ENCODE data around the gene COX7C. TPM values are rescaled to one million over a fixed set of nuclear protein-coding genes. Genes with fewer than 3 reads are reported as not detected.
"Not testable (repeated sequence)": the region's sequence is repeated elsewhere in the genome, so short reads cannot be mapped to it uniquely, and the experiment has no call there.

Gene COX7C
- total RNA-seq = 261 TPM

- H3K27me3 ChIP-seq (ENCODE audit: control insufficient read depth in 3 of 3, insufficient read depth in 3 of 3, low read length in 3 of 3) = no peaks in the 10 kb centered on the region
- peaks cover 0 to 4% (median 0%) of the 10 kb centered on the region in 3 donors for H3K9me3 ChIP-seq (ENCODE audit: control insufficient read depth in 3 of 3, low read length in 3 of 3)
- H3K27ac ChIP-seq (ENCODE audit: low read depth, low read length) = peak within 1 kb of the TSS; percentile 90
- H3K4me3 ChIP-seq (ENCODE audit: low read length in 3 of 3) = peak within 1 kb of the TSS; percentile 99 to 100 (median 99)
- H3K9ac ChIP-seq (ENCODE audit: low read depth in 1 of 3, low read length in 3 of 3) = peak within 1 kb of the TSS; percentile 97
- H3K4me1 ChIP-seq (ENCODE audit: control insufficient read depth in 3 of 3, insufficient read depth in 3 of 3, low read length in 3 of 3) = peaks cover 0 to 10% (median 2%) of the 10 kb centered on the region in 3 donors
- H3K36me3 ChIP-seq (ENCODE audit: control insufficient read depth in 3 of 3, insufficient read depth in 3 of 3, low read length in 3 of 3) = peaks cover 7 to 30% (median 29%) of the 10 kb centered on the region in 3 donors
Measured at GRCh38 chr5:86617756-86618576, at the start of gene COX7C. Gene COX7C (plus strand): TSS chr5:86617941. CDS start chr5:86618056, 115 bp downstream.

GRCh38 chr5:86569522-86570426, 48.0 kb upstream of the COX7C start:
- not testable (repeated sequence) for H3K4me1 ChIP-seq (ENCODE audit: control insufficient read depth in 3 of 3, insufficient read depth in 3 of 3, low read length in 3 of 3); H3K9me3 ChIP-seq (ENCODE audit: control insufficient read depth in 3 of 3, low read length in 3 of 3); H3K27ac ChIP-seq (ENCODE audit: low read depth, low read length); H3K27me3 ChIP-seq (ENCODE audit: control insufficient read depth in 3 of 3, insufficient read depth in 3 of 3, low read length in 3 of 3); H3K9ac ChIP-seq (ENCODE audit: low read depth in 1 of 3, low read length in 3 of 3); H3K36me3 ChIP-seq (ENCODE audit: control insufficient read depth in 3 of 3, insufficient read depth in 3 of 3, low read length in 3 of 3); H3K4me3 ChIP-seq (ENCODE audit: low read length in 3 of 3)

GRCh38 chr5:86570427-86571083, 47.2 kb upstream of the COX7C start:
- no peak overlapping the region for H3K27ac ChIP-seq (ENCODE audit: low read depth, low read length)
- no peaks in the 10 kb centered on the region for H3K27me3 ChIP-seq (ENCODE audit: control insufficient read depth in 3 of 3, insufficient read depth in 3 of 3, low read length in 3 of 3)
- no peaks in the 10 kb centered on the region for H3K4me1 ChIP-seq (ENCODE audit: control insufficient read depth in 3 of 3, insufficient read depth in 3 of 3, low read length in 3 of 3)
- H3K9me3 ChIP-seq (ENCODE audit: control insufficient read depth in 3 of 3, low read length in 3 of 3) = no peaks in the 10 kb centered on the region
- H3K36me3 ChIP-seq (ENCODE audit: control insufficient read depth in 3 of 3, insufficient read depth in 3 of 3, low read length in 3 of 3) = no peaks in the 10 kb centered on the region
- H3K4me3 ChIP-seq (ENCODE audit: low read length in 3 of 3) = no peak overlapping the region
- H3K9ac ChIP-seq (ENCODE audit: low read depth in 1 of 3, low read length in 3 of 3) = no peak overlapping the region

GRCh38 chr5:86571109-86571508, 46.6 kb upstream of the COX7C start:
- not testable (repeated sequence) for H3K36me3 ChIP-seq (ENCODE audit: control insufficient read depth in 3 of 3, insufficient read depth in 3 of 3, low read length in 3 of 3); H3K9me3 ChIP-seq (ENCODE audit: control insufficient read depth in 3 of 3, low read length in 3 of 3); H3K9ac ChIP-seq (ENCODE audit: low read depth in 1 of 3, low read length in 3 of 3); H3K4me1 ChIP-seq (ENCODE audit: control insufficient read depth in 3 of 3, insufficient read depth in 3 of 3, low read length in 3 of 3); H3K27ac ChIP-seq (ENCODE audit: low read depth, low read length); H3K27me3 ChIP-seq (ENCODE audit: control insufficient read depth in 3 of 3, insufficient read depth in 3 of 3, low read length in 3 of 3); H3K4me3 ChIP-seq (ENCODE audit: low read length in 3 of 3)

- H3K4me1 ChIP-seq (ENCODE audit: control insufficient read depth in 3 of 3, insufficient read depth in 3 of 3, low read length in 3 of 3) = no peaks in the 10 kb centered on the region
- H3K36me3 ChIP-seq (ENCODE audit: control insufficient read depth in 3 of 3, insufficient read depth in 3 of 3, low read length in 3 of 3) = no peaks in the 10 kb centered on the region
- H3K9me3 ChIP-seq (ENCODE audit: control insufficient read depth in 3 of 3, low read length in 3 of 3) = no peaks in the 10 kb centered on the region
- no peaks in the 10 kb centered on the region for H3K27me3 ChIP-seq (ENCODE audit: control insufficient read depth in 3 of 3, insufficient read depth in 3 of 3, low read length in 3 of 3)
- H3K4me3 ChIP-seq (ENCODE audit: low read length in 3 of 3) = no peak overlapping the region
- H3K9ac ChIP-seq (ENCODE audit: low read depth in 1 of 3, low read length in 3 of 3) = no peak overlapping the region
- H3K27ac ChIP-seq (ENCODE audit: low read depth, low read length) = no peak overlapping the region
Measured at GRCh38 chr5:86572825-86573517, 44.8 kb upstream of the COX7C start.

- Histone ChIP-seq H3K9me3 (ENCODE audit: control insufficient read depth in 3 of 3, low read length in 3 of 3) (no peaks in the 10 kb centered on the region), H3K36me3 (ENCODE audit: control insufficient read depth in 3 of 3, insufficient read depth in 3 of 3, low read length in 3 of 3) (no peaks in the 10 kb centered on the region), H3K4me3 (ENCODE audit: low read length in 3 of 3) (no peak overlapping the region), H3K27ac (ENCODE audit: low read depth, low read length) (no peak overlapping the region), H3K27me3 (ENCODE audit: control insufficient read depth in 3 of 3, insufficient read depth in 3 of 3, low read length in 3 of 3) (no peaks in the 10 kb centered on the region), H3K9ac (ENCODE audit: low read depth in 1 of 3, low read length in 3 of 3) (no peak overlapping the region), H3K4me1 (ENCODE audit: control insufficient read depth in 3 of 3, insufficient read depth in 3 of 3, low read length in 3 of 3) (no peaks in the 10 kb centered on the region)
Measured at GRCh38 chr5:86579502-86579901, 38.2 kb upstream of the COX7C start.

GRCh38 chr5:86596476-86596875, 21.3 kb upstream of the COX7C start:
- Histone ChIP-seq H3K27me3 (ENCODE audit: control insufficient read depth in 3 of 3, insufficient read depth in 3 of 3, low read length in 3 of 3) (no peaks in the 10 kb centered on the region), H3K27ac (ENCODE audit: low read depth, low read length) (no peak overlapping the region), H3K9me3 (ENCODE audit: control insufficient read depth in 3 of 3, low read length in 3 of 3) (no peaks in the 10 kb centered on the region), H3K4me3 (ENCODE audit: low read length in 3 of 3) (no peak overlapping the region), H3K4me1 (ENCODE audit: control insufficient read depth in 3 of 3, insufficient read depth in 3 of 3, low read length in 3 of 3) (no peaks in the 10 kb centered on the region), H3K36me3 (ENCODE audit: control insufficient read depth in 3 of 3, insufficient read depth in 3 of 3, low read length in 3 of 3) (no peaks in the 10 kb centered on the region), H3K9ac (ENCODE audit: low read depth in 1 of 3, low read length in 3 of 3) (no peak overlapping the region)

GRCh38 chr5:86605881-86606280, 11.9 kb upstream of the COX7C start:
- no peaks in the 10 kb centered on the region for H3K36me3 ChIP-seq (ENCODE audit: control insufficient read depth in 3 of 3, insufficient read depth in 3 of 3, low read length in 3 of 3)
- no peaks in the 10 kb centered on the region for H3K27me3 ChIP-seq (ENCODE audit: control insufficient read depth in 3 of 3, insufficient read depth in 3 of 3, low read length in 3 of 3)
- no peak overlapping the region for H3K27ac ChIP-seq (ENCODE audit: low read depth, low read length)
- H3K4me3 ChIP-seq (ENCODE audit: low read length in 3 of 3) = no peak overlapping the region
- H3K9me3 ChIP-seq (ENCODE audit: control insufficient read depth in 3 of 3, low read length in 3 of 3) = no peaks in the 10 kb centered on the region
- H3K4me1 ChIP-seq (ENCODE audit: control insufficient read depth in 3 of 3, insufficient read depth in 3 of 3, low read length in 3 of 3) = no peaks in the 10 kb centered on the region
- no peak overlapping the region for H3K9ac ChIP-seq (ENCODE audit: low read depth in 1 of 3, low read length in 3 of 3)

- peaks cover 0 to 4% (median 0%) of the 10 kb centered on the region in 3 donors for H3K9me3 ChIP-seq (ENCODE audit: control insufficient read depth in 3 of 3, low read length in 3 of 3)
- H3K9ac ChIP-seq (ENCODE audit: low read depth in 1 of 3, low read length in 3 of 3) = no peak overlapping the region
- H3K4me3 ChIP-seq (ENCODE audit: low read length in 3 of 3) = no peak overlapping the region
- H3K4me1 ChIP-seq (ENCODE audit: control insufficient read depth in 3 of 3, insufficient read depth in 3 of 3, low read length in 3 of 3) = peaks cover 0 to 6% (median 0%) of the 10 kb centered on the region in 3 donors
- H3K27me3 ChIP-seq (ENCODE audit: control insufficient read depth in 3 of 3, insufficient read depth in 3 of 3, low read length in 3 of 3) = no peaks in the 10 kb centered on the region
- H3K36me3 ChIP-seq (ENCODE audit: control insufficient read depth in 3 of 3, insufficient read depth in 3 of 3, low read length in 3 of 3) = no peaks in the 10 kb centered on the region
- no peak overlapping the region for H3K27ac ChIP-seq (ENCODE audit: low read depth, low read length)
Measured at GRCh38 chr5:86613455-86613854, 4.3 kb upstream of the COX7C start.
